ELF-1 (cell line): ENCODE results near the gene ATPAF1.

ENCODE experiments used
- DNase-seq: peaks from one replicate; pipeline ENCODE4 v3.0.0-alpha.2; 2016; ENCODE audit warnings: low read depth, low spot score

Gene ATPAF1

GRCh38 chr1:46616277-46617107 lies 51.7 kb downstream of the ATPAF1 start, which contains the start of gene MOB3C:
Gene MOB3C (minus strand): TSS chr1:46616811. CDS start chr1:46613321, 3,490 bp downstream.
- DNase-seq: no peak

- no peak for DNase-seq
Measured at GRCh38 chr1:46615735-46616134, 52.4 kb downstream of the ATPAF1 start.

- DNase-seq: no peak
Measured at GRCh38 chr1:46615088-46615487, 53.1 kb downstream of the ATPAF1 start.

- no peak for DNase-seq
Measured at GRCh38 chr1:46614604-46614984, 53.6 kb downstream of the ATPAF1 start.

- DNase-seq: peak; percentile 81
Measured at GRCh38 chr1:46613661-46614603, 54.2 kb downstream of the ATPAF1 start.

DNA sequence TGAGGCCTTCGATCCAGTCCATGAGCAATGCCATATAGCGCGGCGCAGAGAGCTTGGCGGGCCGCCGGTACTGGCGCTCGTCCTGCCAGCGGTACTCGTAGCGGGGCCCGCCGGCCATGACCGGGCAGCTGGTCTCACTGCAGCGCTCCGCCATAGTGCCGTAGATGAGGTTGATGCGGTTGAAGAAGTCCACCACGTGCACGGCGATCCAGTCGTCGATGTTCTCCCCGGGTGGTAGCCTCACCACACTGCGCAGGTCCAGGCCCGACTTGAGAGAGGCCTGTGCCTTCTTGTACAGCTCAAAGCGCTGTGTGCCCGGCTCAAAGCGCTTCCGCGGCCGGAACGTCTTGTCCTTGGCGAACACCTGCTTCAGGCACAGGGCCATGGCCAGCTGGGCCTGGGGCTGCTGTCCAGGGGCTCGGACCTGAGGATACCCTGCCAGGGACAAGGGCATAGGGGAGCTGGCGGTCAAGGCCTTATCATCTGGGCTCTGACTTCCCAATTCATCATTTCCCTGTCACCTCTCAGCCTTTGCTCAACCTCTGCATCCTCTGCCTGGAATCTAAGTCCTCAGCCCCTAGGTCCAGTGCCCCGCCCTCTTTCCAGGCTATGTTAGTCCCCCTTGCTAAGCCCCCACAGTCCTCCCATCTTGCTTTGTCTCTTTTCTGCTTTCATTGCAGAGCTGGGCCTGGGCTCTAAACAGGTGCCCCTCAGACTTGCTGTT lies 55.1 kb downstream of the ATPAF1 start:
- no peak for DNase-seq

DNA sequence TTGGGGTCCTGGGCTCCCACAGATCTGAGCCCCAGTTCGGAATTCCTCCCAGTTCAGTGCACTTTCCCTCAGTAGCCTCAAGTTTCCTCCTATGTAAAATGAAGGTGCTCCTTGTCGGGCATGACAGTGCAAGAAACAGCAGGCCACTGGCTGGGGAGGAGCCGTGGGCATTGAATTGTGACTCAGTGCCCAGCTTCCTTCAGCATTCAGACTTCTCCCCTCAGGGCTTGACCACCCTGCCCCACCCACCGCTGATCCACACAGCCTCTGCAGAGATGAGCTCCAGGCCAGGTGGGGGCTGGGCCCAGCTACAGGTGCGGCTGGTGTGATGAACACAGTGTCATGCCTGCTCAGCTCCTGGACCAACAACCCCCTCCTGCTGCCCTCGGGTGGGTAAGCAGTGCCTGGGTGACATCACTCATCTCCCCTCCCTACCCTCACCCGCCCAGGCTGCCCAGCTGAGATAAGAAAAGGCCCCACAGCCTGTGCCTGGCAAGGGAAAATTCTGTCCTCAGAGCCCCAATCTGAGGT lies 56.4 kb downstream of the ATPAF1 start:
- peak; percentile 78 for DNase-seq

GRCh38 chr1:46607345-46608130 lies 60.6 kb downstream of the ATPAF1 start:
- DNase-seq: no peak

GRCh38 chr1:46606255-46606965 lies 61.8 kb downstream of the ATPAF1 start:
- DNase-seq: no peak

- no peak for DNase-seq
Measured at GRCh38 chr1:46605232-46605631, 62.9 kb downstream of the ATPAF1 start.

DNA sequence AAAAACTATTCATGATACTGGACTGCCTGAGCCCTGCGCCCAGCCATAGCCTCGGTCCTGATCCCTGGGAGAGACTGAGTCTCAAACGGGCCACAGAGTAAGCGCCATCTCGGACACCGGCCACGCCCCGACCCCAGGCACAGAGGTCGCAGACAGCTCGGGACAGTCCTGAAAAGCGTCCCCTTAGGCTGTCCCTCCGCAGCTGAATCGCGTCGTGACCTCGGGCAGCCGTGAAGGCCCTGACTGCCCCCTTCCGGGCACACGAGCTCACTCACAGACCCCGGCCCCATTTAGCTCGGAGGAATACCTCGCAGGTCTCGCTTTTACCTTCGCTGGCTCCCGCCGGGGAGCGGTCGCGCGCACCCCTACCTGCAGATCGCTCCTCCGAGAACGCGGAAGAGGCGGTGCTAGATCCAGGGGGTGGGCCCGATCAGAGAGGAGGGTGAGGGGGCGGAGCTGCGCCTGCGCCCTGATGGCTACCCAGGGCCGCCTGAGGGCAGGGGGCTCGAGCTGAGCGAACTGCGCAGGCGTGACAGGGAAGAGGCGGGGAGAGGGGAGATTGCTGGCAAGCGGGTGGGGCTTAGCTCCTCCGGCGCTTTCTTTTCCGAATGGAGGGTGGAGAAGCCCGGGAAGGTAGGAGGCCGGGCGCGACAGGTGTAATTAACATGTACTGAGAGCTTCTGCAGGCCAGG lies 64.2 kb downstream of the ATPAF1 start, which contains the start of gene MKNK1:
Gene MKNK1, minus strand, starts transcription at position 411 of the 692 bp plus-strand sequence. CDS start 20,941 bp downstream, outside the sequence.
- DNase-seq: peak; percentile 99

DNA sequence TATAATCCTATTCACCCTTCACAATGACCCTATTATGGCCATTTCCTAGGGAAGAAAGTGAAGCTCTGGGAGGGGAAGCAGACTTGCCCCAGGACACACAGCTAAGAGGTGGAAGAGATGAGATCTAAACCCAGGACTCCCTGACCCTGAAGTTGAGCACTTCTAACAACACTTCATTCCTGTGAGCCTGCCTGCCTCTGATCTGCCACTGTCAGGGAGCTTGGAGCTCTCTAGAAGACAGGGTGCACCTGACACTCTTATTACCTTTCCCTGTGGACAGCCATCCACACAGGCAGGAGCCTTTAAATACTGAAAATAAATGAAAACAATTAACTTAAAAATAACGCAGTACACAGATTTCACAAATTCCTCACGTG lies 64.7 kb downstream of the ATPAF1 start:
- DNase-seq: no peak

GRCh38 chr1:46601257-46602007 lies 66.7 kb downstream of the ATPAF1 start:
- no peak for DNase-seq

DNA sequence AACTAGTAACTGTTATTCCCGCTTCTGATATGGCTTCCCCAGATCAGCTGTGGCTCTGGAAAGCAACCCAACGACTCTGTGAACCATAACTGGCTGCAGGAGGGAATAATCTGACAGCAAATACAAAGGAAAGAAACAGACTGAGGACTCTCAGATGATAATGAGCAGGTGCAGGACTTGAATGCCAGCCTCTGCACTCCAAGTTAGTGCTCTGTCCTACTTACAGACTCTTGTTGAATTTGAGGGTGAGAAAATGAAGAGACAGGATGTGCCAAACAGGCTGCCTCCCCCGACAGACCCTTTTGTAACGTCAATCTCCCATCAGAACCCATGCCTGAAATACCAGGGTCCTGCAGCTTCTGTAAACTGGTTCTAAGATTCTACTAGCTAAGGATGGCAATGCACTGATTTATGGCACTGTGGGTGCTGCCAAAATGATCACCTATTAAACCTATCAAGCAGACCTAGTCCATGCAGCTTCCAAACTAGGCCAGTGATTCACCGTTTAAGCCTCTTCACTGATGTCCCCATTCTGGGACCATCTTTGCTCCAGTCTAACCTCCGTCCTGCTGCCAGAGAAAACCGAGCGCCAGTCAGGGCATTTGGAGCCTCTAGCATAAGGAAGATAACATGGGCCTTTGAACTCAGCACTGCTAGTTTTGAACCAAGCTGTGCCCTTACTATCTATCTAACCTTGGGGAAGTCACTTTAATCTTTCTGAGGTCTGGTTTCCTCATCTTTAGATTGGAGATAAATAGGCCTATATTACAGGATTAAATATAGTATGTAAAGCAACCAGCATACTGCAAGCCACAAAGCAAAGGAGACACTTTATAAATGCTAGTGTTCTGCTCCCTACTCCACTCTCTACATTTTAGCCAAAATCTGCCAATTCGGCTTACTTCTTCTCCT lies 68.8 kb downstream of the ATPAF1 start:
- no peak for DNase-seq

- DNase-seq: no peak
Measured at GRCh38 chr1:46596846-46597245, 71.3 kb downstream of the ATPAF1 start.

GRCh38 chr1:46596036-46596435 lies 72.1 kb downstream of the ATPAF1 start:
- DNase-seq: no peak

DNA sequence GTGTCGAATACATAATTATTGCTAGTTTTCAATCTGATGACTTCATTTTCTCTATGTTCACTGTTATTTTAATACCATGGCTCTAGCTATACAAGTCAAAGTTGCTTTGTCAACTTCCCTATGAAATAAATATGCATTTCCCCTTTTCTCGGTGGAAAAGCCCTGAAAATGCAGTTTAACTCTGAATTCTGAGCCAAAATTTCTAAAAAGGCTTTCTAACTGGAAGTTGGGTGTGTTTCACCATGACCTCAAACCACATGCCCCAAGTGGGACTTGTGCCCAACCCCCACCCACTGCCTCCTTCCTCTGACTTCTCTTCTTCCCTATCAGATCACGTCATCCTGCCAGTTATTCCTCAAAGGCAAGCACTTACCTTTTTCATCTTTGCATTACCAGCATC lies 73.0 kb downstream of the ATPAF1 start:
- DNase-seq: no peak

DNA sequence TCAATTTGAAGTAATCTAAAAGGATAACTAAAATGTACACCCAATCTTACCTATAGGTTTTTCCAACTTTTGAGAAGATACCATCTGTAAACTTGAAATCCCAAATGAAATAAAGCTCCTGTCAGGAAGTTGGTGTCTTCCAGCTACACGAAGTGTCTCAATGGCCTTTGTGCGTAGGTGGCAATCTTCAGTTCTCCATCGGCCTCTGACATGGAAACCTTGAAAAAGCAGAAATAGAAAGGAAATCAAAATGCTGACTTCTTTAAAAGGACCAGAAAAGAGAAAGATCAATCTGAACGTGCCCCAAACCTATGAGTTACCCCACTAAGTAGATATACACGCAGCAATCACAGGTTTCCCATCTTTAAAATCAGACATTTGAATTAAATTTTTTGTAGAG lies 74.1 kb downstream of the ATPAF1 start:
- no peak for DNase-seq
